DOHH2 (cell line): ENCODE data around the gene NUDT13.

Experiments used
- H3F3A ChIP-seq: fragments of 200-600 bp; sonication (generic), shearing (Covaris generic); 2 replicates; pipeline ENCODE4 v1.6.0; 2016; ENCODE audit warnings: antibody characterized with exemption, mild to moderate bottlenecking; ENCODE audit not compliant: control insufficient read depth, insufficient read depth
- H3K27ac ChIP-seq: fragments of 200-600 bp; sonication (generic); 2 replicates; pipeline ENCODE4 v1.5.1; 2014; ENCODE audit warnings: low read depth, mild to moderate bottlenecking, low read length, moderate library complexity
- H3K27me3 ChIP-seq: fragments of 200-600 bp; sonication (generic); 2 replicates; pipeline ENCODE4 v1.6.1; 2014; ENCODE audit warnings: mild to moderate bottlenecking, low read length, mixed read lengths; ENCODE audit not compliant: control insufficient read depth
- H3K36me3 ChIP-seq: fragments of 200-600 bp; sonication (generic); 2 replicates; pipeline ENCODE4 v1.6.1; 2014; ENCODE audit warnings: mild to moderate bottlenecking, low read length, moderate library complexity, mixed read lengths; ENCODE audit not compliant: control insufficient read depth
- H3K4me1 ChIP-seq: fragments of 200-600 bp; sonication (generic); 2 replicates; pipeline ENCODE4 v1.6.1; 2014; ENCODE audit warnings: mild to moderate bottlenecking, low read length, mixed read lengths; ENCODE audit not compliant: control insufficient read depth
- H3K4me2 ChIP-seq: fragments of 200-600 bp; sonication (generic); 2 replicates; pipeline ENCODE4 v1.6.0; 2014; ENCODE audit warnings: mild to moderate bottlenecking, low read length, moderate library complexity
- H3K4me3 ChIP-seq: fragments of 200-600 bp; sonication (generic); 2 replicates; pipeline ENCODE4 v1.5.1; 2014; ENCODE audit warnings: mild to moderate bottlenecking, low read length, mixed read lengths
- H3K79me2 ChIP-seq: fragments of 200-600 bp; sonication (generic); 2 replicates; pipeline ENCODE4 v1.6.1; 2014; ENCODE audit warnings: mild to moderate bottlenecking, low read length, mixed read lengths; ENCODE audit not compliant: control insufficient read depth
- H3K9me2 ChIP-seq: fragments of 200-600 bp; sonication (generic); replicated peaks from 2 replicates; pipeline ENCODE4 v1.6.1; 2014; ENCODE audit warnings: mild to moderate bottlenecking, low read length, mixed read lengths; ENCODE audit not compliant: control insufficient read depth
- H3K9me3 ChIP-seq: fragments of 200-600 bp; sonication (generic); 2 replicates; pipeline ENCODE4 v1.6.1; 2014; ENCODE audit warnings: antibody characterized with exemption, low read length, mixed read lengths; ENCODE audit not compliant: control insufficient read depth, insufficient read depth
- H4K20me1 ChIP-seq: fragments of 200-600 bp; sonication (generic); 2 replicates; pipeline ENCODE4 v1.6.0; 2014; ENCODE audit warnings: low read depth, mild to moderate bottlenecking, antibody characterized with exemption, low read length, moderate library complexity; ENCODE audit not compliant: control insufficient read depth, insufficient read depth
- CTCF ChIP-seq: fragments of 200-600 bp; sonication (generic); IDR thresholded peaks from one replicate; pipeline ENCODE4 v1.5.1; 2014; ENCODE audit warnings: antibody characterized with exemption, mild to moderate bottlenecking, low read depth, low read length; ENCODE audit not compliant: poor library complexity, severe bottlenecking
- EZH2phosphoT487 ChIP-seq: fragments of 200-600 bp; sonication (generic); IDR thresholded peaks from 2 replicates; pipeline ENCODE4 v1.6.1; 2017; ENCODE audit warnings: borderline replicate concordance, mild to moderate bottlenecking, antibody characterized with exemption, low read length, moderate library complexity, mixed read lengths

NUDT13 gene

GRCh38 chr10:73119457-73119856, 9.2 kb downstream of the NUDT13 start:
- Histone ChIP-seq H3K27me3 (no peaks in the 10 kb centered on the region), H3K36me3 (peaks cover 20% of the 10 kb centered on the region), H3K9me3 (no peaks in the 10 kb centered on the region), H3F3A (peaks cover 11% of the 10 kb centered on the region), H3K27ac (no peak overlapping the region), H3K4me2 (no peak overlapping the region), H3K9me2 (no peaks in the 10 kb centered on the region), H3K4me3 (no peak overlapping the region), H3K4me1 (peaks cover 9% of the 10 kb centered on the region), H3K79me2 (no peaks in the 10 kb centered on the region), H4K20me1 (no peaks in the 10 kb centered on the region)
- no peak for TF ChIP-seq EZH2phosphoT487

GRCh38 chr10:73119952-73120351, 9.7 kb downstream of the NUDT13 start:
- TF ChIP-seq EZH2phosphoT487: no peak
- TF ChIP-seq CTCF: no peak
- Histone ChIP-seq H3K27ac (no peak overlapping the region), H3K79me2 (no peaks in the 10 kb centered on the region), H3K9me2 (no peaks in the 10 kb centered on the region), H3K27me3 (no peaks in the 10 kb centered on the region), H4K20me1 (no peaks in the 10 kb centered on the region), H3K4me1 (peaks cover 9% of the 10 kb centered on the region), H3K36me3 (peaks cover 18% of the 10 kb centered on the region), H3K4me3 (no peak overlapping the region), H3K4me2 (no peak overlapping the region), H3F3A (peaks cover 11% of the 10 kb centered on the region), H3K9me3 (no peaks in the 10 kb centered on the region)

- H4K20me1 ChIP-seq: no peaks in the 10 kb centered on the region
- TF ChIP-seq CTCF (no peak), EZH2phosphoT487 (no peak)
- H3K79me2 ChIP-seq: no peaks in the 10 kb centered on the region
- no peaks in the 10 kb centered on the region for H3K27me3 ChIP-seq
- no peaks in the 10 kb centered on the region for H3K9me2 ChIP-seq
- H3K9me3 ChIP-seq: no peaks in the 10 kb centered on the region
- peaks cover 47% of the 10 kb centered on the region for H3K36me3 ChIP-seq
- no peak overlapping the region for H3K27ac ChIP-seq
- H3K4me1 ChIP-seq: no peaks in the 10 kb centered on the region
- H3K4me2 ChIP-seq: no peak overlapping the region
- peaks cover 4% of the 10 kb centered on the region; the same call in 1 of the 2 replicates for H3F3A ChIP-seq
- no peak overlapping the region for H3K4me3 ChIP-seq
Observed at GRCh38 chr10:73126343-73126742, 16.1 kb downstream of the NUDT13 start.

- no peak for TF ChIP-seq EZH2phosphoT487
- no peak for TF ChIP-seq CTCF
- Histone ChIP-seq H3K36me3 (peaks cover 68% of the 10 kb centered on the region), H3K4me3 (no peak overlapping the region)
Observed at GRCh38 chr10:73131301-73131700, 21.0 kb downstream of the NUDT13 start.

More at GRCh38 chr10:73131301-73131700, 21.0 kb downstream of the NUDT13 start:
- H4K20me1 ChIP-seq: no peaks in the 10 kb centered on the region
- H3K4me1 ChIP-seq: peaks cover 12% of the 10 kb centered on the region
- no peaks in the 10 kb centered on the region for H3K9me2 ChIP-seq
- H3K79me2 ChIP-seq: no peaks in the 10 kb centered on the region
- H3K27ac ChIP-seq: no peak overlapping the region
- no peaks in the 10 kb centered on the region for H3K9me3 ChIP-seq
- H3K4me2 ChIP-seq: no peak overlapping the region
- H3K27me3 ChIP-seq: no peaks in the 10 kb centered on the region
- H3F3A ChIP-seq: peaks cover 5% of the 10 kb centered on the region; the same call in 1 of the 2 replicates
